Ovary (tissue), 3 donors: ENCODE measurements around the gene PUSL1.

ENCODE experiments used
- POLR2A ChIP-seq: fragments of 450-650 bp; IDR thresholded peaks from one replicate; pipeline ENCODE4 v1.6.1; 2017; ENCODE audit warnings: antibody characterized with exemption, mild to moderate bottlenecking, moderate library complexity
- TF ChIP-seq, protein P1 (sequence below), 3 donors: fragments of 450-650 bp in 2 of 3; fragments of 200-600 bp in 1 of 3; IDR thresholded peaks; one replicate each; pipeline versions ENCODE4 v1.5.1 to v1.8.0; 2016 to 2022; ENCODE audit warnings: antibody characterized with exemption in 3 of 3, mild to moderate bottlenecking in 1 of 3
- donor health status: DM: no; HTN: no; CAD: no.

- TF ChIP-seq, protein P1, sequence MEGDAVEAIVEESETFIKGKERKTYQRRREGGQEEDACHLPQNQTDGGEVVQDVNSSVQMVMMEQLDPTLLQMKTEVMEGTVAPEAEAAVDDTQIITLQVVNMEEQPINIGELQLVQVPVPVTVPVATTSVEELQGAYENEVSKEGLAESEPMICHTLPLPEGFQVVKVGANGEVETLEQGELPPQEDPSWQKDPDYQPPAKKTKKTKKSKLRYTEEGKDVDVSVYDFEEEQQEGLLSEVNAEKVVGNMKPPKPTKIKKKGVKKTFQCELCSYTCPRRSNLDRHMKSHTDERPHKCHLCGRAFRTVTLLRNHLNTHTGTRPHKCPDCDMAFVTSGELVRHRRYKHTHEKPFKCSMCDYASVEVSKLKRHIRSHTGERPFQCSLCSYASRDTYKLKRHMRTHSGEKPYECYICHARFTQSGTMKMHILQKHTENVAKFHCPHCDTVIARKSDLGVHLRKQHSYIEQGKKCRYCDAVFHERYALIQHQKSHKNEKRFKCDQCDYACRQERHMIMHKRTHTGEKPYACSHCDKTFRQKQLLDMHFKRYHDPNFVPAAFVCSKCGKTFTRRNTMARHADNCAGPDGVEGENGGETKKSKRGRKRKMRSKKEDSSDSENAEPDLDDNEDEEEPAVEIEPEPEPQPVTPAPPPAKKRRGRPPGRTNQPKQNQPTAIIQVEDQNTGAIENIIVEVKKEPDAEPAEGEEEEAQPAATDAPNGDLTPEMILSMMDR (IDR thresholded peaks at IDR 0.05), result no peak
- TF ChIP-seq POLR2A, result no peak
Observed at GRCh38 chr1:1326075-1326605, 17.7 kb downstream of the PUSL1 start.
